DMS79 (cell line): ENCODE data around the gene DGCR2.
"Not testable (repeated sequence)": the region's sequence is repeated elsewhere in the genome, so short reads cannot be mapped to it uniquely, and the experiment has no call there.

Experiments
- DNase-seq: peaks from one replicate; lab custom pipeline; 2025; lab: John Stamatoyannopoulos, UW

DGCR2 gene

DNA sequence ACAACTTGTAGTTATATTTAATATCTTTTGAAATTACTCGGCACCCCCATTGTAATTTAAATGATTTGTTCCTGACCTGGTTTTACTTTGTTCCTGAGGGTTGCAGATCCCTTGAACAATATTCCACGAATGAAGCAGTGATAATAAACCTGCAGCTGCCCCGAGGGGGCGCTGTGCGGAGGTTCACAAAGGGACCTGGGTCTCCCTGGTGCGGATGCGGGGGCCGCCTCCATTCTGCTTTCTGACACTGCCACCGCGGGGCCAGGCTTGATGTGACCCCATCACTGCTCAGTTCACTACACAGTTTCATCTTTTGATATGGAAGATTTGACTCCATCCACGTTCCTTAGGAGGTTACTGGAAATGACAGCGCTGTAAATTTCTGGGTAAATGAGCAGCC lies 123.2 kb downstream of the DGCR2 start:
- DNase-seq = no peak

DNA sequence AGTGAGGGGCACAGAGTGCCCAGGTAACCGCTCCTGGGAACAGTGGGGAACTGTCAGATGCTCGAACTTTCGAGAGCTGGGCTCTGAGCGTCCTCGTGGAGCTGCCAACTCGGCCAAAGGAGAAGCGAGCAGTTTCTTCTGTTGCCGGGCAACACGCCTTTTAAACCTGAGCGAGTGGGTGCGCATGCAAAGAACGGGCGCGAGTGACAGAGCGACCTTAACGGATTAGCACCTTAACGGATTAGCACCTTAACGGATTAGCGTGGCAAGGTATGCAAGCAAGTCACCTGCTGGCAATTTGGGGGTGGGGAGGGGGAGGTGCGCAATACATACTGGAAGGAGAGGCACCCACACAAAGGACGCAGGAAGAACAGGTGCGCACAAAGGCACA lies 124.3 kb downstream of the DGCR2 start:
- DNase-seq = peak; percentile 45

DNA sequence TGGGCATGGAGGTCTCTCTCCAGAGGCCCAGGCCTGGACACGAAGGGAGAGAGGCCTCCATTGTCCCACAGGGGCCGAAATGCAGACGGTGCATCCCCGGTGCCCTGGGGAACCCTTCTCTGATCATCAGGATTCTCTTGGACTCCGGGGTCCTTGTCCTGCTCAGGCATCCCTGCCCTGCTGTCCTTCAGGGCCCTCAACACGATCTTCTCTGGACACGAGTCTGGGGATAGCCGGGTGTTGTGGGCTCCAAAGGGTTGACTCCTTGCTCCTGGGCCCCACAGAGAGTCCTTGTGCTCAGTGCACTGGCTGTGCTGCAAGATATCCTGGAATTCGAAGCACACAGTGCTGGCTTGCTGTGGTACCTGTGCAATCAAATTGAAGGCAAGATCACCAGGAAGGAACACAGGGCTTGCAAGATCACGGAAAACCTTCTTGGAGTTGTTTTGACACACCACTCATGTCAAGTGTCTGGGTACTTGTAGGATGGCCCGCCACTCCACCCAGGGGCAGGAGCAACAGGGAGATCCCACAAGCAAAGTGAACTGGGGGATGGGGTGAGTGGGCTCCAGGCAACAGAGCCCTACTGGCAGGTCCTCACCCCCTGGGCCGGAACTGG lies 124.8 kb downstream of the DGCR2 start:
- peak; percentile 24 for DNase-seq

DNA sequence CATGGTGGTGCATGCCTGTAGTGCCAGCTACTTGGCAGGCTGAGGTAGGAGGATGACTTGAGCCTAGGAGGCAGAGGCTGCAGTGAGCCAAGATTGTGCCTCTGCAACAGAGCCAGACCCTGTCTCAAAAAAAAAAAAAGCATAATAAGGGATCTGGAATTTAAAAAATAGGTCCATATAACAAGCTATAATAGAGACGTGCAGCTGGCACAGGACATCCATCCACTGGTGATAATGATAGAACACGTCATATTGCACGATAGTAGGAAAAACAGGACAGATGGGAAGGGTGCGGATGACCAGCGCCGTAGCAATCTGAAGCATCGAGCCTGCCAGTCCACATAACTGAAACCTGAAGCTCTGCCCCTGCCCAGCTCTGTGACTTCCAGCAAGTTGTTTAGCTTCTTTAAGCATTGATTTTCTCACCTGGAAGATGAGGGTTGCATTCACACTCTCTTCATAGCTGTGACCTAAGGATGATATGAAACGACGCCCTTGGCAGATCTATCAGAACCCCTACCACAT lies 125.8 kb downstream of the DGCR2 start:
- no peak for DNase-seq

DNA sequence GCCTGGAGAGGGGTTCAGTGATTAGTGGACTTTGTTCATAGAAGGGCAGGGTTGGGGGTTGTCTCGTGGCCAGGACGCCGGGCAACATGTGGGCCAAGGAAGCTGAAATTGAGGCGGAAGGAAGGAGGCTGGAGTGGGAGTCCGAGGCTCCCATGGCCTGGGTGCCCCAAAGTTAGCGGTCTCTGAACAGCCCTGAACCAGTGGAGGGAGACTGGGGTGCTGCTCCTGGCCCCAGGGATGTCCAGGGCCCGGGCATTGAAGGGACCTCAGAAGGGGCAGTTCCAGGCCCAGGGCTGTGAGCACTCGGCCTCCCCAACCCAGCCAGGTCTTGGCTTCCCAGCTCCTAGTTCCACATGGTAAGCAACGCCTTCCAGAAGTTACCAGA lies 126.9 kb downstream of the DGCR2 start:
- no peak for DNase-seq

DNA sequence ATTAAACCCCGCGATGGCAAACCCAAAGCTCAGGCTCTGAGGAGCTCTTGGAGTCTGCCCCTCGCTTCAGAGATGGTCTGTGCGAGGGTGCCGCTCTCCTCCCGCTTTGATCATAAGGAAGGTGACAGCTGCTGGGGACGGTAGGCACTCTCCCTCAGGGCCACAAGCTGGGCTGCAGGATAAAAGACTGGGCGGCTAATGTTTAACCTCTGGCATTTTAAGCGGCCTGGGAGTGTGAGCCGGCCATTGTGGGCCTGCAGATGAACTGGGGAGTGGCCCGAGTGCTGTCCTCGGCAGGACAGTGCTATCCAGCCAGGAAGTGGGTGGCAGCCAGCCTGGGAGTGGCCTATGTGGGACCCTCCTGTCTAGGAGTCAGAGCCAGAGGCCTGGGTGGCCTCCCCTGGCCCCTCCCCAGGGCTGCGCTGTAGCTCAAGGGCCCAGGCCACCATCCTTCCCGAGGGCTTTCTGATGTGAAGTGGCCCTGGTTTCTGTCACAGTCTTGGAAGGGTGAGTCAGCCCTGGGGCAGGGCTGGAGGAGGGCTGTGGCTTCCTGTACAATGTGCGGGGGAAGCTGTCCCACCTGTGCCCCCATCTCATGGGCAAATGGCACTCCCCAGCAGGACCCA lies 127.4 kb downstream of the DGCR2 start:
- DNase-seq = no peak

DNA sequence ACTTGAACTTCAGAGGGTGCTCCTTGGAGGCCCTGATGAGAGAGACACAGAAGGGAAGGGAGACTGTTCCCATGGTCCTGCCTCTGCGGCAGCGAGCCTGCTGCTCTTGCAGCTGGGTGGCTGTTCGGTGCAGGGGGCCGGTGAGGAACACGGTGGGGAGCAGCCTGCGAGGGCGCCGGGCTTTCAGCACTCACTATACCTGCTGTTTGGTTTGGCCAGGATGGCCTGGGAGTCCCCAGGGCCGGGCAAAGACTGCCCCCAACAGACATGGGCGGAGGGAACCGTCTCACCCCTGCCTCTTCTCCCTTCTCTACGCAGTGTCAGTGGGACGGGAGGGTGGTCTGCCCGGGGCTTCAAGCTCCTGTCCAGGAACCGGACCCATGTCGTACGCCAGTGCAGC lies 128.2 kb downstream of the DGCR2 start:
- no peak for DNase-seq

DNA sequence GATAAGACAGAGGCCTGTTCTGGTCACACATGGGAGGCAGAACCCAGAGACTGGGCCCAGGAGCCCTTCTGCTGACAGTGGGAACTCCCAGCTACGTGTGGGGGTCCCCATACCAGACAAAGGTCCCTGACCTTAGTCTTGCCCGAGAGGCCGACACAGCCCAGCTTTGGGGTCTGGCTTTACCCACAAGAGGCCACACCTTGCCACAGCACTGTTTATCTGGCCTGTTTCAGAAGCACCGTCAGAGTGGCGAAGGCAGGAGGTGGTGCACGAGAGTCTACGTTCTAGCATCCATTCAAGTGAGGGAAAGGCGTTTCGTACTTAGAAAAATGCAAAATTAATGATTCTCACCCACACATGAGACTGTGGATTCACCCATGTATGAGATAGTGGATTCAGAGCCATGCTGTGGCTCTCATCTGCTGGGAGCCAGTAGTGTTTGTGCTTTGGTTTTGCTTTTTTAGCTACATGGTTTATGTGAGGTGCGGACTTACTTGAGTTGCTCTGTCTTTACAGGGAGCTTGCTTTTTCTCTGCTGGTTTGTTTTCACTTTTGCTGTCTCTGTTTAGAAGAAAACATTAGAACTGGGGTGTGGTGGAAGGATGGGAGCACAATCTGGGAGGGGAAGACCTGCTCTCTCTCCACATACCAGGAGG lies 129.5 kb downstream of the DGCR2 start:
- no peak for DNase-seq

DNA sequence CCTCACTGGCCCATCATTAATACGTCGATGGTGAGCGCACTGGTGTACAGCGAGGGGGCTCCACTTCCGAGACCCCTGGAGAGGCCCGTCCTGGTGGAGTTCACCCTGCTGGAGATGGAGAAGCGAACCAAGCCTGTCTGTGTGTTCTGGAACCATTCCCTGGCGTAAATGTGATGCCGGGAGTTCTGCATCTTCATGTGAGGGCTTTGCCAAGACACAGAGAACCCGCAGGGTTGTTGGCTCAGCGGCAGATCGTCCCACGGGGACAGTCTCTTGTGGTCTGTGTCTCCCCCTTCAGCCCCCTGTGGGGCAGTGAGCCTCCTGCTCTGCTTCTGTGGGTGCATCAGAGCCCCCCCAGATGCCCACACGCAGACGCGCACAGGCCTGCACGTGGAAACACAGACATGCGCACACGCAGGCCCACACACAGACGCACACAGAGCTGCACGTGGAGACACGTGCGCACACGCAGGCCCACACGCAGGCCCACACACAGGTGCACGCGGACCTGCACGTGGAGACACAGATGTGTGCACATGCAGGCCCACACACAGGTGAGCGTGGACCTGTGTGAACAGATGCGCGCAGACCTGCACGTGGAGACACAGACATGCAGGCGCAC lies 130.3 kb downstream of the DGCR2 start:
- DNase-seq = no peak

DNA sequence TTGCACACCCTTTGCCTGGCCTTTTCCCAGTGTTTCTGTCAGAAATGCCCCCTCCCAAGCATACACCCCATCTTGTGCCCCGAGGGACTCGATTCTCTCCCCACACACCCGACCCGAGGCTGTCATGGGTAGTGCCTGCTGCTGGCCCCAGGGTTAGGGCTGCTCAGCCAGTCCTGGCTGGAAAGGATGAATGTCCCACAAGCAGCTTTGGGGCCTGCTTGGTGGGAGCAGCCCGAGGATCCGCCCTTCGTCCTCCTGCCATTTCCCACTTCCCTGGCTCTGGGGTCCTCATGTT lies 131.1 kb downstream of the DGCR2 start:
- no peak for DNase-seq

DNA sequence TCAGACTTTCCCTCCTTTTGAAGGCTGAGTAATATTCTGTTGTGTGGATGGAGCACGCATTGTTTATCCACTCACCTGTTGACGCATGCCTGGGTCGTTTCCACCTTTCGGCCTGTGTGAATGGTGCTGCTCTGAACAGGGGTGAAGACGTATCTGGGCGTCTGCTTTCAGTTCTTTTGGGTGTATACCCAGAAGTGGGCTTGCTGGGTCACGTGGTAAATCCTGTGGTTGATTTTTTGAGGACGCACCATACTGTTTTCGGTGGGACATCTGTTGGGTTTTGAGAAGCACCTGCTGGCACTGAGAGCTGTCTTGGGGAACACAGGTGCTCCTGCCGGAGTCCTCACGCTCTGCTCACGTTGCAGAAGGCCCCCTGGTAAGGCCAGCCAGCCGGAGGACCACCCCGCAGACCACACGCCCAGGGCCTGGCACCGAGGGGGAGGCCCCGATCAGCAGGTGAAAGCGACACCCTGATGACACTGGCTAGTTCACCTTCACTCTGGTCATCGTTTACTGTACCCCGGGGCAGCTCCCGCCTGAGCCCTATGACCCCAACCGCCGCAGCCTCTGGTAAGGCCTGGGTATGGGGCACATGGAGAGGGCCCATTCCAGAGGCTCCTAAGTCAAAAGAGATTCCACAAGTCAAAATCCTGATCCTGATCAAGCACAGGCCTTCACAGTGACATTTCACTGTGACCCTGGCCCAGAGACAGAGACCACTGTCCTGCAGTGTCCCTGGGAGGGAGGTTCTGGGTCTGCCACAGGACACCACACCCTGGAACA lies 131.7 kb downstream of the DGCR2 start:
- no peak for DNase-seq

DNA sequence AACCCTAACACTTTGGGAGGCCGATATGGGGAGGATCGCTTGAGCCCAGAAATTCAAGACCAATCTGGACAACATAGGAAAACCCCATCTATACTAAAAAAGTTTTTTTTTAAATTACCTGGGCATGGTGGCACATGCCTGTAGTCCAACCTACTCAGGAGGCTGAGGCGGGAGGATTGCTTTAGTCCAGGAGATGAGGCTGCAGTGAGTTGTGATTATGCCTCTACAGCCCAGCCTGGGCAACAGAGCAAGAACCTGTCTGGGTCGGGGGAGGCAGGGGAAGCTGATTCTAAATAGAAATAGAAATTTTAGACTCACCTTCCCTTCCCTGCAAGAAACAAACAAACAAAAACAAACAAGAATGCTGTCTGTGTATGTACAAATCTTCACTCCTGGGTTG lies 133.3 kb downstream of the DGCR2 start:
- DNase-seq = no peak

DNA sequence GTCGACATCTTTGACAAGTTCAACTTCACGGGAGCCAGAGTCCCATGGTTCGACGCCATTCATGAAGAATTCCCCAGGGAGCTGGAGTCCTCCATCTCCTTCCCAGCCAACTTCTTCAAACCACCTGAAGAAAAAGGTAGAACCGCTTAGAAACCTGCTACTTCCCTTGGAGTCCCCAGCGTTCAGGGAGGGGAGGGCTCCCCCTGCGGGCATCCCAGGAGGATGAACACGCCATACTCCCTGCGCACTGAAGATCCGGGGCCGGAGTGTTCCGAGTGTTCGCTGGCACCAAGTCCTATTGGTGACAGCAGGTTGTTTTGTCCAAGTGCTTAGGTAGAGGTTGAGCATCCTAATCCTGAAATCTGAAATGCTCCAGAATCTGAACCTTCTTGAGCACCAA lies 134.4 kb downstream of the DGCR2 start:
- DNase-seq = no peak

DNA sequence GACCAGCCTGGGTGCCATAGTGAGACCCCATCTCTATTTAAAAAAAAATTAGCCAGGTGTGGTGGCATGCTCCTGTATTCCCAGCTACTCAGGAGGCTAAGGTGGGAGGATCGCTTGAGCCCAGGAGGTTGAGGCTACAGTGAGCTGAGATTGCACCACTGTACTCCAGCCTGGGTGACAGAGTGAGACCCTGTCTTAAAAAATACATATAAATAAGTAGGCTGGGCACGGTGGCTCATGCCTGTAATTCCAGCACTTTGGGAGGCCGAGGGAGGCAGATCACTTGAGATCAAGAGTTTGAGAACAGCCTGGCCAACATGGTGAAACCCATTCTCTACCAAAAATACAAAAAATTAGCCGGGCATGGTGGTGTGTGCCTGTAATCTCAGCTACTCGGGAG lies 135.1 kb downstream of the DGCR2 start:
- DNase-seq = not testable (repeated sequence)
